ENCODE data around the gene KRT5. TPM values are rescaled to one million over a fixed set of nuclear protein-coding genes. Genes with fewer than 3 reads are reported as not detected.

Gene KRT5
- total RNA-seq: not detected

- DNase-seq: no peak
Observed at GRCh38 chr12:52519826-52520662, at the start of gene KRT5. Gene KRT5 (minus strand): TSS chr12:52520394. CDS start chr12:52520296, 98 bp downstream.

DNA sequence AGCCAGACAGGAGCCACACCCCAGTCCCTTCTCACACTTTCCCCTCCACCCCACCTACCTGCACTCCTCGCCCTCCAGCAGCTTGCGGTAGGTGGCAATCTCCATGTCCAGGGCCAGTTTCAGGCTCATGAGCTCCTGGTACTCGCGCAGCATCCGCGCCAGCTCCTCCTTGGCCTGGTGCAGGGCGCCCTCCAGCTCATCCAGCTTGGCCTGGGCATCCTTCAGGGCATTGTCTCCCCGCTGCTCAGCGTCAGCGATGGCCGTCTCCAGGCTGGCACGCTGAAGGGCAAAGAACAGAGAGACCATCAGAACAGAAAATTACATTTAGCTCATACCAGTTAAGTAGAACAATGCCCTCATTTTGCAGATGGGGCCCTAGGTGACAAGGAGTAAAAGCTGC lies 47.9 kb upstream of the KRT5 start:
- DNase-seq: no peak

- no peak for DNase-seq
Observed at GRCh38 chr12:52566847-52567291, 46.7 kb upstream of the KRT5 start.

GRCh38 chr12:52564582-52564981 lies 44.4 kb upstream of the KRT5 start:
- no peak for DNase-seq

- DNase-seq: no peak
Observed at GRCh38 chr12:52561880-52562449, 41.8 kb upstream of the KRT5 start.

DNA sequence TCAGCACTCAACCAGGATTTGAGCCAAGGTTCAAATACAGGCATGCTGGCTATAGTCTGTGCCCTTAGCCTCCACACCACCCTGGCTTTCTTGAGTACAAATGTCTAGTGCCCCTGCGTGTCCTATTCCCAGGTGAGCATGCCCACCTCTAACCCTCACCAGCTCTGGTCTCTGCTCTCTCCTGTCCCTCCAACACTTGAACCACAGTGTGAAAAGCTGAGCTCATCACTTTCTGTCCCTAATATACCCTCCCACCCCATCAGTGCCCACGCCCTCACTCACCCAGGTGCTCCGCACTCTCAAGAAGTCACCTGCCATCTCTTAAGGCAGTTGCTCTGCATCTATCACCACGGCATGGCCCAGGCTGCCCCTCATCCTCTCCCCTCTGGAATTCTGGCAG lies 39.8 kb upstream of the KRT5 start:
- DNase-seq: no peak

DNA sequence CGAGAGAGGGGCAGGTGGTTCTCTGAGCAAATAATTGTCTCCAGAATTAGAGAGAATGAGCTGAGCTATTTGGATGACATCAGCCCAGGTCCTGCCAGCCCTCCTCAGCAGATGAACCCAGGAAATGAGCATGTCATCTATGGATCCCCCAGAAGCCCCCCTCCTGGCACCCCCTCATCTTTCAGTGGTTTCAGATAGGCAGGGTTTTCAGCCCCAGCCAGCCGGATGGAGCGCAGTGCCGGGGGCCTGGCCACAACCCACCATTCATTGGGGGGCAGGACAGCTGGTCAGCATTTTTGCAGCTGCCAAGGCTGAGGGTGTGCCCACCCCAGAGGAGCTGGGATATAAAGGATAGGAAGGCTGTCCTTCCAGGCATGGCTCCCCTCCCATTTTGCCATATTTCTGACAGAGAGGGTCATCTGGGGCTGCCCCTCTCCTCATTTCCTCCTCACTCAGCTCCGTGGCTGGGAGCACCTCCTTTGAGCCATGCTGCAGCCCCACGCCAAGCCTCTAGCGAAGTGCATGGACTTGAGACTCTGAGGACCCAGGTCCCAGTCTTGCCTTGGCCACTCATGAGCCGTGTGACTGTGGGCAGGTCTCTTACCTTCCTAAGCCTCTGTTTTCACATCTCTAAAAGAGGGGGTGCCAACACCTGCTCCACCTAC lies 38.7 kb upstream of the KRT5 start:
- no peak for DNase-seq

GRCh38 chr12:52557476-52557875 lies 37.3 kb upstream of the KRT5 start:
- DNase-seq: no peak

GRCh38 chr12:52555577-52555976 lies 35.4 kb upstream of the KRT5 start:
- no peak for DNase-seq

GRCh38 chr12:52552681-52553195 lies 32.5 kb upstream of the KRT5 start, which contains the start of gene KRT71:
Gene KRT71 (minus strand): TSS chr12:52553145. CDS start chr12:52553077, 68 bp downstream.
- no peak for DNase-seq

DNA sequence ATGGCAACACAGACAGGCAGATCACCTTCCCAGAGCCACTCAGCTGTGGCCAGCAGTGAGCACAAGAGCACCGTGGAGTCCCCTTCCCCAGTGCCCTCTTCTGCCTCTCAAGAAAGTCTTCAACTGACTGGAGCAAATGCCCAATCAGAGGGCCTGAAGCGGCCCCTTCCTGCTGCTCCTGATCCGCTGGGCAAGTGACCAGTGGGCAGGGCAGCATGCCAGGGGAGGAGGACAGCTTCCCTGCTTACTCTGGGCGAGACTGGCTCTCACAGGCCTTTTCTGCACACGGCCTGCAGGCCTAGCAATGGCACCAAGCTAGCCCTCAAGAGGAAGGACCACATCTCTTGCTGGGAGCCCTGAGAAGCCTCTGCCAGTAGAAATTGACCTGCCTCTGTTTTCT lies 31.9 kb upstream of the KRT5 start:
- DNase-seq: no peak

GRCh38 chr12:52551216-52551865 lies 31.1 kb upstream of the KRT5 start:
- DNase-seq: no peak

- no peak for DNase-seq
Observed at GRCh38 chr12:52546126-52546525, 25.9 kb upstream of the KRT5 start.

DNA sequence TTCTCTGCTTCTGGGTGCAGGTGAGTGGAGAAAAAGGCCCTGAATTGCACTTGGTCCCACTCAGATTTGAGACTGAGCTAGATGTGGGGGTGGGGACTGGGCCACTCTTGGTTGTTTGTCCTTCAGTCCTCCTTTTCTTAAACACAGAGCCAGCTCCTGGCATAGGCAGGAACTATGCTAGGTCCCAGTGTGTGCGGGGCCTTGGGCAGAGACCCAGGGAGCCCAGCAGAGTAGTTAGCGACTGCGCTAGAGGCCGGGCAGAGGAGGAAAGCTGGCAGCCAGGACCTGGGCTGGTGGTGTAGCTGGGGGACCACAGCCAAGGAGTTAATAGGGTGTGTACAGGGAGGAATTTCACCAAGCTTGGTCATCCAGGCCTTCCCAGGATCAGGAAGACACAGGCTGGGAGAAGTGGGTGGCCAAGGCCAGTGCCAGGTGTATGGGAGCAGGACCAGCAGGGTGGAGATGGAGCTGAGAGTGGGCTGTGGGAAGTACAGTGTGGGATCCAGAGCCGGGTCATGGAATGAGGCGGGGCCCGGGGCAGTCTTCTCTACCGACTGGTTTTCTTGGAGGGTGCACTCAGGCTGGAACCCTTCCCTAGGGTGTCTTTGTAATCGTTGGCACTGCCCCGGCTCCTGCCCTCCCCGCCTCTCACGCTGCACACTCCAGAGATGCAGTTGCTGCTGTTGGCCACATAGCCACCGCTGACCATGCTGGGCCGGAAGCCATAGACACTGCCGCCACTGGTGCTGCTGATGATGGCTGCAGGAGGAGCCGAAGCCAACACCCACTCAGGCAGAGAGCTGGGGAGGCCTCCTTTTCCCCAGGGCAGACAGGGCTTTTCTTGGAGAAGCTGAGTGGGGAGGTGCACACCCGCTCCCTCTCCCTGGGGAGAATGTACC lies 24.0 kb upstream of the KRT5 start:
- DNase-seq: no peak

- DNase-seq: no peak
Observed at GRCh38 chr12:52542785-52543318, 22.7 kb upstream of the KRT5 start.

DNA sequence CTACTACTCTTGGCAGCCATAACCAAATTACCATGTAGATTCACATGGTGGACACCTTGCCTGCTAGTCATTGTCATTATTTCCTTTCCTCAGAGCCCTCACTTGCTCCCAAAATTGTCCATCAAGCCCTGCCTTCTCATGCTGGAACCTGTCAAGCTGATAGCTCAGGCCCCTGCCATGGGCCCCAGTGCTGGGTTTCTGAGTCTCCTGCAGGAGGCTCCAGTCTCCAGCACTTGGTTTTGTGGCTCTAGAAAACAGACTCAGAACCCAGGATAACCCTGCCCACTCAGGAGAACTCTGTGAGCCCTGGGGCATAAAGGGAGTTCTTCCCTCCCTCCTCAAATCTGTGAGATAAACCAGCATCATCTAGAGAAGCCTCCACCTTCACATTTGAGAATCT lies 22.0 kb upstream of the KRT5 start:
- no peak for DNase-seq

DNA sequence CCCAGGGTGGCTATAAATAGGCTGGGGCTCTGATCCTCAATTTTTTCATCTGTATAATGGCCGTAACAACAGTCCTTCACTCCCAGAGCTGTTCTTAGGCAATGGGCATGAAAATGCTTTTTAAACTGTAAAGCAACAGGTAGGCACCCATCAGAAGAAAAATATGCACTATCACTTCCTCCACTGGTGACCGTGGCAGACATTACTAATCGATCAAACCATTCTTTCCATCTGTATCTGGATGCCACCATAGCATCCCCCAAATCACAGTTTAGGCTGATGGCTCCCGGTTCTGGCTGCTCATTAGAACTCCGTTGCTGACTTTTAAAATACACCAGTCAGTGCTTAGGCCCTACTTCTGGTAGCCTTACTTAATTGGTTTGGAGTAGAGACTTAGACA lies 21.5 kb upstream of the KRT5 start:
- DNase-seq: no peak

- no peak for DNase-seq
Observed at GRCh38 chr12:52540531-52540930, 20.3 kb upstream of the KRT5 start.

GRCh38 chr12:52539821-52540173 lies 19.6 kb upstream of the KRT5 start:
- no peak for DNase-seq

GRCh38 chr12:52539083-52539820 lies 19.1 kb upstream of the KRT5 start:
- DNase-seq: no peak

DNA sequence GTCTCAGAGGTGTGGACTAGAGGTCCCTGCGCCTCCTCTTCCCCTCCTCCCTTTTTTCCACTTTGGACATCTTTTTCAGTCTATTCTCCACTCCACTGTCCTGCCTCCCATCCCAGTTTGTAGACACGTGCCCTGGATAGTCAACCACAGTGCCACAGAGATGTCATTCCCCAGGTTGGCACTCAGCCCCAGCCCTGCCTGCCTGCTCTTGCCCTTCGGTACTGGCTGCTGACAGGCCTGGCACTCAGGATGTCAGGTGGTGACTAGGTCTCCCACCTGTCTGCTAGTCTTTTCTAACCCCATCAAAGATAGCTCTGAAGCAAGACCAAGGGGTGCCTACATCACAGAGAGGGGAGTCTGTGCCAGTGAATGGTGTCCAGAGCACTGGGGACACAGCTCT lies 16.9 kb upstream of the KRT5 start:
- DNase-seq: no peak
